OCI-LY7 (cell line): ENCODE measurements around the gene ALG5.

ENCODE experiments used
- CTCF ChIP-seq: fragments of 200-600 bp; sonication (generic); conservative IDR thresholded peaks from 2 replicates; pipeline ENCODE4 v1.5.1; 2014; ENCODE audit warnings: mild to moderate bottlenecking, antibody characterized with exemption, low read length, moderate library complexity, mixed read lengths
- EZH2phosphoT487 ChIP-seq: fragments of 200-600 bp; sonication (generic); IDR thresholded peaks from 2 replicates; pipeline ENCODE4 v1.6.1; 2018; ENCODE audit warnings: low read depth, borderline replicate concordance, mild to moderate bottlenecking, mixed run types, antibody characterized with exemption, low read length, moderate library complexity, mixed read lengths

- TF ChIP-seq CTCF (no peak), EZH2phosphoT487 (no peak)
Observed at GRCh38 chr13:37026771-37027170, 27.6 kb upstream of the ALG5 start.
